ENCODE data around the gene CALML5.

CALML5 gene

DNA sequence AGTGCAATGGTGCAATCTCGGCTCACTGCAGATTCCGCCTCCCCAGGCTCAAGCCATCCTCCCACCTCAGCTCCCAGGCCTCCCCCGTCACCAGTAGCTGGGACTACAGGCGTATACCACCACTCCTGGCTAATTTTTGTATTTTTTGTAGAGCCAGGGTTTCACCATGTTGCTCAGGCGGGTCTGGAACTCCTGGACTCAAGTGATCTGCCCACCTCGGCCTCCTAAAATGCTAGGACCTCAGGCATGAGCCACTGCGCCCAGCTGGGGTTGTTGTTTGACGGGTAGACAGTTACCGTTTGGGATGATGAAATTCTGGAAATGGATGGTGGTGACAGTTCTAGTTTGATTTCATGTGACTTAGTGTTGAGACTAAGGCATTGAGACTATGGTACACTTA is 40.7 kb upstream of the CALML5 start:
- no peaks in the 10 kb centered on the region for H3K4me1 ChIP-seq (ENCODE audit: insufficient read depth, low read length)
- no peak overlapping the region for H3K9ac ChIP-seq (ENCODE audit: low read depth, low read length)
- H3K27ac ChIP-seq (ENCODE audit: low read length), result no peak overlapping the region
- H3K27me3 ChIP-seq (ENCODE audit: insufficient read depth, low read length), result no peaks in the 10 kb centered on the region
- peaks cover 10% of the 10 kb centered on the region for H3K9me3 ChIP-seq (ENCODE audit: insufficient read depth, low read depth, low read length)
- H3K36me3 ChIP-seq (ENCODE audit: insufficient read depth, low read depth, low read length), result no peaks in the 10 kb centered on the region
- H3K4me3 ChIP-seq (ENCODE audit: low read length), result no peak overlapping the region

DNA sequence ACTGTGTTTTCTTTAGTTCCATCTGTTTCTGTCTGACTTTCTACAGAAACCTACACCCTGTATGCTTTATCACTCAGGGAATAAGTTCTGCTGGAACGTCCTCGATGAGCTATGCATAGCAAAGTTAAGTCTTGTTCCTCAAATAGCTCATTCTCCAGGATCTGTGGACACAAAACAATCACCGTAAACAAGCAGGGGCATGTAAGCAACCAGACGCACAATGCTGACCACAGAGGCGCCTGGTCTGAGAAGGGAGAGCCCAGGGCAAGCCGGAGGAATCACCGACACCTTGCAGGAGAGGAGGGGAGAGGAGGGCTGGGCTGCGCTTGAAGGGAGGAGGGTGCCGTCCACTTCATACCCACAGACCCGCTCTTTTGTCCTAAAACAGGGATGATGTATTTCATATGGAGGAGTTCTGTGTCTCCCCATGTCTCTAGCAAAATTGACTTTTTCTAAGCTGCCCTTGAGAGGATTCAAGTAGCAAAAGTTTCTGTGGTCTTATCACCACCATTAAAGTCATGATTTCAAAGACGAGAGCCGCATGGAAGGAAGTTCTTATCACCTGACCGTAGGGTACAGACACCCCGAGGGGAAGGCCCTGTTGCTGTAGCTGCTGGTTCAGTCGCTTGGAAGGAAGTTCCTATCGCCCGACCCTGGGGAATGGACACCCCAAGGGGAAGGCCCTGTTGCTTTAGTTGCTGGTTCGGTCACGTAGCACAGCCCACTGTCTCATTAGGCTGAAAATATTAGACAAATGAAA is 39.7 kb upstream of the CALML5 start:
- Histone ChIP-seq H3K27ac (ENCODE audit: low read length) (no peak overlapping the region), H3K9me3 (ENCODE audit: insufficient read depth, low read depth, low read length) (peaks cover 10% of the 10 kb centered on the region), H3K4me1 (ENCODE audit: insufficient read depth, low read length) (no peaks in the 10 kb centered on the region)

DNA sequence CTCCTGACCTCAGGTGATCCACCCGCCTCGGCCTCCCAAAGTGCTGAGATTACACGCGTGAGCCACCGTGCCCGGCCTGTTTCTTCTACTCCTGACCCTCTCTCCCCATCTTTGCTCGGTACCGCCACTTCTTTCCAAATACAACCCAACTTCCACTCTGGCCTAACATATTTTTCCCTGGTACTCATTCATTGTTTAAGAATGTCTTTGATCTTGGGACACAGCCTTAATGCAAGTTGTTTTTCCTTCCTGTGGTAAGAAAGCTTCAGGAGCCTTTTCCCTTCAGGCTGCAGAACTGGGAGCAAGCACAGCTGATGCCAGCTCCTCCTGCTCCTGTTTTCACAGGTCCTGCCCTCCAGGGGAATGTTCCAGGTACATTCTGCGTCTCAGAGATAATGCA is 39.1 kb upstream of the CALML5 start:
- Histone ChIP-seq H3K36me3 (ENCODE audit: insufficient read depth, low read depth, low read length) (no peaks in the 10 kb centered on the region), H3K27ac (ENCODE audit: low read length) (no peak overlapping the region), H3K4me3 (ENCODE audit: low read length) (no peak overlapping the region), H3K9ac (ENCODE audit: low read depth, low read length) (no peak overlapping the region), H3K4me1 (ENCODE audit: insufficient read depth, low read length) (no peaks in the 10 kb centered on the region), H3K9me3 (ENCODE audit: insufficient read depth, low read depth, low read length) (peaks cover 10% of the 10 kb centered on the region), H3K27me3 (ENCODE audit: insufficient read depth, low read length) (no peaks in the 10 kb centered on the region)

More for the DNA sequence above, 39.7 kb upstream of the CALML5 start:
- Histone ChIP-seq H3K36me3 (ENCODE audit: insufficient read depth, low read depth, low read length) (no peaks in the 10 kb centered on the region), H3K4me3 (ENCODE audit: low read length) (no peak overlapping the region), H3K27me3 (ENCODE audit: insufficient read depth, low read length) (no peaks in the 10 kb centered on the region), H3K9ac (ENCODE audit: low read depth, low read length) (no peak overlapping the region)

GRCh38 chr10:5537684-5538083 is 38.3 kb upstream of the CALML5 start:
- Histone ChIP-seq H3K4me1 (ENCODE audit: insufficient read depth, low read length) (no peaks in the 10 kb centered on the region), H3K4me3 (ENCODE audit: low read length) (no peak overlapping the region), H3K9me3 (ENCODE audit: insufficient read depth, low read depth, low read length) (peaks cover 6% of the 10 kb centered on the region), H3K27me3 (ENCODE audit: insufficient read depth, low read length) (no peaks in the 10 kb centered on the region), H3K9ac (ENCODE audit: low read depth, low read length) (no peak overlapping the region), H3K27ac (ENCODE audit: low read length) (no peak overlapping the region), H3K36me3 (ENCODE audit: insufficient read depth, low read depth, low read length) (no peaks in the 10 kb centered on the region)

GRCh38 chr10:5536486-5537081 is 37.2 kb upstream of the CALML5 start:
- H3K9ac ChIP-seq (ENCODE audit: low read depth, low read length), result no peak overlapping the region
- H3K27me3 ChIP-seq (ENCODE audit: insufficient read depth, low read length), result no peaks in the 10 kb centered on the region
- no peak overlapping the region for H3K27ac ChIP-seq (ENCODE audit: low read length)
- H3K4me3 ChIP-seq (ENCODE audit: low read length), result no peak overlapping the region
- no peaks in the 10 kb centered on the region for H3K4me1 ChIP-seq (ENCODE audit: insufficient read depth, low read length)
- no peaks in the 10 kb centered on the region for H3K9me3 ChIP-seq (ENCODE audit: insufficient read depth, low read depth, low read length)
- H3K36me3 ChIP-seq (ENCODE audit: insufficient read depth, low read depth, low read length), result no peaks in the 10 kb centered on the region

DNA sequence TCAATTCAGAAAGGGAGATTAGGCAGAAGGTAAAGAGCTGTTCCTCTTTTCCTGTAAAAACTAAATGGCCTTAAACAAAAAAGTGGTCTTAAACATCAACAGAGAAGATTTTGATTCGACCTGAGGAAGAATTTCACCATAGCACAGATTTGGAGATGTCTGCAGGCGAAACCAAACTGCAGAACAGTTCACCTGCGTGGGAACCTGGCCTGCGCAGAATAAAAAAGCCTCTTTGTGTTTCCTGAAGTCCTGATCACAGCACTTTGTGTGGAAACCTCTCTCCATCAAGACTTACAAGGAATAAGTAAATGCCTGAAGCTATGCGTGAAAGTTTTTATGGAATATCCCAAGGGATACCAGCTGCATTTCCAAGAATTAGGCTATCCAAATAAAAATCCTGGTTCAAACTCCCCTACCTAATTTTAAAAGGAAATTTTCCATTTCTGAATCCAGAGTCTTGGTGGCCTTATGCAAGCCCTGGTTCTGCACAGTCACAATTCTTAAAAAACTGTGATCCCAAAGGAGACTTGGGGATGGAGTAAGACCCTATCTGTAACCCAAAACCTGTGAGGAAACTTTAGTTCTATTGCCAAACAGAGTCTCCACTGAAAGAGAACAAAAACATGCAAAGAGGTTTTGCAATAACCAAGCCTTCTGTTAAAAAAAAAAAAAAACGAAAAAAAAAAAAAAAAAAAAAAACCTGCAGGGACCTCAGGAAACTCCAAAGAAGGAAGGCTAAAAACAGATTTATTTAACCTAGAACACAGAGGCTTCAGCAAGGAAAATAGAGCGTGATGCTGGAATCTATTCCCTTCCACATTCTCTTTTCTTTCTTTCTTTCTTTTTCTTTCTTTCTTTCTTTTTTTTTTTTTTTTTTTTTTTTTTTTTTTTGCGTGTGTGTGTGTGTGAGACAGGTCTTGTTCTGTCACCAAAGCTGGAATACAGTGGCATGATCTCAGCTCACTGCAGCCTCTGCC is 35.8 kb upstream of the CALML5 start:
- no peaks in the 10 kb centered on the region for H3K36me3 ChIP-seq (ENCODE audit: insufficient read depth, low read depth, low read length)
- no peak overlapping the region for H3K9ac ChIP-seq (ENCODE audit: low read depth, low read length)
- H3K4me1 ChIP-seq (ENCODE audit: insufficient read depth, low read length), result no peaks in the 10 kb centered on the region
- H3K27me3 ChIP-seq (ENCODE audit: insufficient read depth, low read length), result no peaks in the 10 kb centered on the region
- no peak overlapping the region for H3K4me3 ChIP-seq (ENCODE audit: low read length)
- no peak overlapping the region for H3K27ac ChIP-seq (ENCODE audit: low read length)
- no peaks in the 10 kb centered on the region for H3K9me3 ChIP-seq (ENCODE audit: insufficient read depth, low read depth, low read length)

DNA sequence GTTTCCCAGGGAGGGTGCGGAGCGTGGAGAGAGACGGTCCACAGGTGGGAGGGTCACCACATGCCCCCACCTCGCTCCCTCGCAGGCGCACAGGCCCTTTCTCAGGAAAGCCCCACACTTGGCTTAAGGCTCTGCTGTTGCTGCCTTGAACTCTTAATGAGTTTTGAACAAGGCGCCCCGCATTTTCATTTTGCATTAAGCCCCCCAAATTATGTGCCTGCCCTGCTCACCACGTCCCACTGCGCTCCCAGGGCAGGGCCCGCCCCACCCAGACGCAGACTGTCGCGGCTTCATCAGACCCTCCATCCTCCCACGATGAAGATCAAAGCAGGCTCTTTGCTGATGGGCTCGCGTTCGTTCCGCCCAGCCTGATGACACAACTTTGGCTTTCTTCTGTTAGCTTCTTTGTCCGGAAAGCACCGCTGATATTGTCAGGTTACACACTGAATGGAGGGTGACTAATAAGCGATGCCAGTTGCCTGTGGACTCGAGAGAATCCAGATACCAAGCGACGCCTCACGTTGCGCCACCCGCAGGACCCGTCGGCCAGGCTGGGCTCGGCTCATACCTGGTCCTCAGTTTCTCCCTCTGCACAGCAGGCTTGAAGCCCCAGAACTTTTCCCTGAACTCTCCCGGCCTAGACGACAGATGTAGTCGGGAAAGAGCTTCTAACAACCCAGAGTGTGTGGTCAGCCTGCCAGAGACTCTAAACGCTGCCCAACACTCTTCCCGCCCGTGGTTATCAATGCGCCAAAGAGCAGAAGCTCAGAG is 34.9 kb upstream of the CALML5 start:
- Histone ChIP-seq H3K4me1 (ENCODE audit: insufficient read depth, low read length) (no peaks in the 10 kb centered on the region), H3K36me3 (ENCODE audit: insufficient read depth, low read depth, low read length) (no peaks in the 10 kb centered on the region), H3K27me3 (ENCODE audit: insufficient read depth, low read length) (no peaks in the 10 kb centered on the region), H3K27ac (ENCODE audit: low read length) (no peak overlapping the region), H3K9ac (ENCODE audit: low read depth, low read length) (no peak overlapping the region), H3K9me3 (ENCODE audit: insufficient read depth, low read depth, low read length) (no peaks in the 10 kb centered on the region), H3K4me3 (ENCODE audit: low read length) (no peak overlapping the region)

DNA sequence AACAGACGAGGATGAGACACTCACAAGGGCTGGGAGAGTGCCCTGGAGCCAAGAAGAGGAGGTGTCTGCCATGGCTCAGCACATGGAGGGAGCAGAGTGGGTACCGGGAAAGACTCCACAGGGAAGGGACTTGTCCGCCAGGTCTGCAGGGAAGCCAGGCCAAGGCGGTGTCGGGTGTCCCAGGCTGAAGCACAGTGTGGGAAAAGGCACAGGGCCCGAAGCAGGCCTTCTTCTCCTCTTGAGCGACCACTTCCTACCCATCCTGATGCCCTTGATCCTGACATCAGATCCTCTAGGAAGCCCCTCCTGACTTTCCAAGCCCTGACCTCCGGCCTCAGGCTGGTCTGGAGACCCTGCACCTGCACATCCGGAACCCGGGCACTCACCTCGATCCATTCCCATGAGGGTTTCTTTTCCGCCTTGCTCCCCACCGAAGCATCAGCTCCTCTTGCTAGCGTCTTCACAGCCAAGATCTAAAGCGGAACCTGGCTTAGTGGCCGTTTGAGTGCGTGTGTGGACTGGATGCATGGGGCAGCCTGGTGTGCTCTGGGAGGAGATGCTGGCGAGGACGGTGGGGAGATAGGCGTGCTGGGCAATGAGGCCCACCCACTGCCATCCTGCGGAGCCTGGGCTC is 33.8 kb upstream of the CALML5 start:
- Histone ChIP-seq H3K9ac (ENCODE audit: low read depth, low read length) (no peak overlapping the region), H3K9me3 (ENCODE audit: insufficient read depth, low read depth, low read length) (no peaks in the 10 kb centered on the region), H3K27ac (ENCODE audit: low read length) (no peak overlapping the region), H3K4me1 (ENCODE audit: insufficient read depth, low read length) (no peaks in the 10 kb centered on the region), H3K36me3 (ENCODE audit: insufficient read depth, low read depth, low read length) (no peaks in the 10 kb centered on the region), H3K27me3 (ENCODE audit: insufficient read depth, low read length) (no peaks in the 10 kb centered on the region), H3K4me3 (ENCODE audit: low read length) (no peak overlapping the region)

DNA sequence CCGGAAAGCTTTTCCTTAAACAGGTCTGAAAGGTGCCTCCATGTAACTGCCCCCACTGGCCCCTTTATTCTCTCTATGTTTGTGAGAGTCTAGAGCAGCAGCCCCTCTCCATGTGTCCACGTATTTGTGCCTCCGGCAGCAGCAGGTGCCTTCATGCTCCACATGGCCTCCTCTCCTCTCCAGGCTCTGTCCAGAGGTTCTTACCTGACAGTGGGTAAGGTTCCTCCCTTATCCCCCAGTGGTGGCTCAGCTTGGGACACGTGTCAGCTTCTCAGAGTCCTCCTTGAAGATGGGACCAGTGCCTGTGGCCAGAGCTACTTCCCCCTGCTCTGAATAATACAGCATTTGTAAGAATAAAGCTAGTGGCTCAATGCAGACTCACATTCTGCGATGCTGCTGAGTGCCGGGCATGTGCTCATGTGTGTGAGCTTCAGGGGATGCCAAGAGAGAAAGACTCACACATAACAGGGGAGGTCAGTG is 33.3 kb upstream of the CALML5 start:
- Histone ChIP-seq H3K9ac (ENCODE audit: low read depth, low read length) (no peak overlapping the region), H3K9me3 (ENCODE audit: insufficient read depth, low read depth, low read length) (no peaks in the 10 kb centered on the region), H3K27me3 (ENCODE audit: insufficient read depth, low read length) (no peaks in the 10 kb centered on the region), H3K4me1 (ENCODE audit: insufficient read depth, low read length) (no peaks in the 10 kb centered on the region), H3K4me3 (ENCODE audit: low read length) (no peak overlapping the region), H3K27ac (ENCODE audit: low read length) (no peak overlapping the region), H3K36me3 (ENCODE audit: insufficient read depth, low read depth, low read length) (no peaks in the 10 kb centered on the region)

DNA sequence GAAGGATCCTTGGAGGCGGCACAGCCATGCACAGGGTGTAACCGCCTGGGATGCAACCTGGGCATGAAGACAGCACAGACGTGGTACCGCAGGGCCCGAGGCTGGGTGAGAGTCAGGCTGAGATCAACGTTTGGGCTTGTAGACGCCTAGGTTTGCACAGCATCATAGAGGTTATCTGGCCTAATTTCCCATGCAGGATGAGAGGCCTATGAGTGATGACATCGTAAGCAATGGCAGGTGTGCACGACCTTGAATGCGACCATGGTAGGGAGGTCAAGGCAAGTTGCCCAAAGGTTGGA is 32.9 kb upstream of the CALML5 start:
- H3K36me3 ChIP-seq (ENCODE audit: insufficient read depth, low read depth, low read length), result no peaks in the 10 kb centered on the region
- no peaks in the 10 kb centered on the region for H3K4me1 ChIP-seq (ENCODE audit: insufficient read depth, low read length)
- H3K9me3 ChIP-seq (ENCODE audit: insufficient read depth, low read depth, low read length), result no peaks in the 10 kb centered on the region
- H3K27ac ChIP-seq (ENCODE audit: low read length), result no peak overlapping the region
- H3K27me3 ChIP-seq (ENCODE audit: insufficient read depth, low read length), result no peaks in the 10 kb centered on the region
- H3K4me3 ChIP-seq (ENCODE audit: low read length), result no peak overlapping the region
- no peak overlapping the region for H3K9ac ChIP-seq (ENCODE audit: low read depth, low read length)
